ENCODE measurements around the gene FOXJ2. TPM values are rescaled to one million over a fixed set of nuclear protein-coding genes. Genes with fewer than 3 reads are reported as not detected.
"Not testable (repeated sequence)": the region's sequence is repeated elsewhere in the genome, so short reads cannot be mapped to it uniquely, and the experiment has no call there.

Gene FOXJ2
- total RNA-seq = 14.7 TPM

- peak; percentile 90 for DNase-seq
Measured at GRCh38 chr12:8032242-8033152, at the start of gene FOXJ2. TSS of gene FOXJ2 (plus strand) at chr12:8032716. CDS start at chr12:8039833, 7,117 bp downstream.

DNA sequence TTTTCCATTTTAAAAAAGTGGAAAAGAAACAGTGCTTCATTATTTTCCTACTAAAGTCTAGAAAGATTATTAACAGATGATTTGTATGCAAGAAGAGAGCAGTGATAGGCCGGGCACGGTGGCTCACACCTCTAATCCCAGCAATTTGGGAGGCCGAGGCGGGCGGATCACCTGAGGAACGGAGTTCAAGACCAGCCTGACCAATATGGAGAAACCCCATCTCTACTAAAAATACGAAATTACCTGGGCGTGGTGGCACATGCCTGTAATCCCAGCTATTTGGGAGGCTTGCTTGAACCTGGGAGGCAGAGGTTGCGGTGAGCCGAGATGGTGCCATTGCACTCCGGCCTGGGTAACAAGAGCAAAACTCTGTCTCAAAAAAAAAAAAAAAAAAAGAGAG is 49.5 kb upstream of the FOXJ2 start:
- DNase-seq = not testable (repeated sequence)

DNA sequence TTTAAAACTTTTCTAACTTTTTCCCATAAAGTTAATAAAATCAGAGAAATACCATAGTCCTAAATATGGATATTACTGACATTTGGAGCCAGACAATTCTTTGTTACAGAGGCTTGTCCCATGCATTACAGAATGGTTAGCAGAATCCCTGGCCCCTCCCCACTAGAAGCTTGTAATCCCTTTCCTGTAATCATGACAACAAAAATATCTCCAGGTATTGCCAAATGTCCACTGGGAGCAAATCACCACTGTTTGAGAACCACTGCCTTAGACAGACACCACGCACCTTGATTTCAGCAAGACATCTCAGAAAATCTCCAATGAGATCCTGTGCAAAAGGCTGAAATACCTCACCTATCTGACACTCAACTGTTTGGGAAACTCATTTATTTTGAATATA is 49.1 kb upstream of the FOXJ2 start:
- DNase-seq = not testable (repeated sequence)

DNA sequence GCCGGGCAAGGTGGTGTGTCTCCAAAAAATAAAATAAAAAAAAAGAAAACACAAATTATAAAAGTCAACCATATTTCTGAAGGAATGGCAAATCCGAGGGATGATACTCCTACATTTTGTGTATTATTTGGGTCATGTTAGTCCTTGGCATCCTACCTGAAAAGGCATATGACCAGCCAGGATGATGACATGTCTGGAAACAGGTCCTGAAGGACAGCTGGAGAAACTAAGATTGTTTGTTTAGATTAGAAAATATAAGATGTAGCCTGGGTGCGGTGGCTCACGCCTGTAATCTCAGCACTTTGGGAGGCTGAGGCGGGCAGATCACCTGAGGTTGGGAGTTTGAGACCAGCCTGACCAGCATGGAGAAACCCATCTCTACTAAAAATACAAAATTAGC is 47.6 kb upstream of the FOXJ2 start:
- no peak for DNase-seq

DNA sequence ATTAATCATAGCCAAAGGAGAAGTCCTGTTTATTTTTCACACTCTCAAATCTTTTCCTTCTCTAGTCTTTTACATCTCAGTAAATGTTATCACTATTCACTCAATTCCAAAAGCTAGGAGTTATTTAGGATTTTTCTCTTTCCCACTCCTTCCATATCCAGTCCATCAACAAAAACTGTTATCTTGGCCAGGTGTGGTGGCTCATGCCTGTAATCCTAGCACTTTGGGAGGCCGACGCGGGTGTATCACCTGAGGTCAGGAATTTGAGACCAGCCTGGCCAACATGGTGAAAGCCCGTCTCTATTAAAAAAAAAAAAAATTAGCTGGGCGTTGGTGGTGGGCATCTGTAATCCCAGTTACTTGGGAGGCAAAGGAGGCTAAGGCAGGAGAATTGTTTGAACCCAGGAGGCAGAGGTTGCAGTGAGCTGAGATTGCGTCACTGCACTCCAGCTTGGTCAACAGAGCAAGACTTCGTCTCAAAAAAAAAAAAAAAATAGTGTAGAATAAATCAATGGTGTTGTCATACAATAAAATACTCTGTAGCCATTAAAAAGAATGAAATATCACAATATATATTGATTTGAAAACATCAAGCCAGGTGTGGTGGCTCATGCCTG is 46.6 kb upstream of the FOXJ2 start:
- no peak for DNase-seq

DNA sequence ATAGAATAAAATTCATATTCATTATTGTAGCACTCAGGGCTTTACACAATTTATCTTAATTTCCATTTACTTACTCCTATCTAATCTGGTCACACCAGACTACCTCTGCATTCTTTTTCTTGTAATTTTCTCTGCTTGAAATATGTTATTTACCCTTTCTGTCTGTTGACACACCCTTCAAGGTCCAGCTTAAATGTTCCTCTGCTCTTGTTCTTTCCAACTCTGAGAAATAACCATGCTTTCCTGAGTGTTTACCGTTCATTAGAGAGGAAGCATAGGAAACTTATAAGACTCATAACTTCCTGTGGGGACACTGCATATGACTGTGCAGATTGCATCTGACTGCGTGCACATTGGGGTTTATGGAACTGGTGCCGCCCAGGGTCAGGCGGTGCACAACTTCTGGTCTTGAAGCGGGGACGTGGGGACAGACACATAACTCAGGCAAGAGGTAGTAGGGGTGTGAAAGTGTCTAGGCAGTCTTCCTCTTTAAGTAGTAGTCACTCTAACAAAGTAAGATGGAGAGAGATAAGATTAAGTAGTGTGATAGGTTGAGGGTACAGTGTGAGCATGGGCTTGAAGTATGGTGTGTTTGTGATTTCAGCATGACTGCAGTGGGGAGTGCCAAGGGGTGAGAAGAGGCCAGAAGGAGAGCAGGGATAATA is 42.6 kb upstream of the FOXJ2 start:
- DNase-seq = no peak

- no peak for DNase-seq
Measured at GRCh38 chr12:7991535-7991934, 41.0 kb upstream of the FOXJ2 start.

GRCh38 chr12:7994731-7995205 is 37.7 kb upstream of the FOXJ2 start:
- no peak for DNase-seq

- DNase-seq = peak; percentile 79
Measured at GRCh38 chr12:7995266-7995963, 37.1 kb upstream of the FOXJ2 start.

- DNase-seq = not testable (repeated sequence)
Measured at GRCh38 chr12:8000827-8001226, 31.7 kb upstream of the FOXJ2 start.

DNA sequence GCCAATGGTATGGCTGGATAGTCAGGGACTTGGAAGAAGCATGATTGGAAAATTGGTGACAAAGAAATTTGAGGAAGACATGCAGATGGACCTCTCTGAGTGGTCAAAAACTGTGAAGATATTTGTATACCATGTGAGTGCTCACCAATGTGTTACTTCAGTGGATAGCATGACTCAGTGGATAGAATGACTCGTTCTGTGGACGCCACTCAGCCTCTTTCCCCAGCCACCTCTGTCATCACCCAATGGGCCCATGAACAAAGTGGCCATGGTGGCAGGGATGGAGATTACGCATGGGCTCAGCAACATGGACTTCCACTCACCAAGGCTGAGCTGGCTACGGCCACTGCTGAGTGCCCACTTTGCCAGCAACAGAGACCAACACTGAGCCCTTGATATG is 31.0 kb upstream of the FOXJ2 start:
- DNase-seq = not testable (repeated sequence)

- DNase-seq = not testable (repeated sequence)
Measured at GRCh38 chr12:8004897-8005296, 27.6 kb upstream of the FOXJ2 start.

DNA sequence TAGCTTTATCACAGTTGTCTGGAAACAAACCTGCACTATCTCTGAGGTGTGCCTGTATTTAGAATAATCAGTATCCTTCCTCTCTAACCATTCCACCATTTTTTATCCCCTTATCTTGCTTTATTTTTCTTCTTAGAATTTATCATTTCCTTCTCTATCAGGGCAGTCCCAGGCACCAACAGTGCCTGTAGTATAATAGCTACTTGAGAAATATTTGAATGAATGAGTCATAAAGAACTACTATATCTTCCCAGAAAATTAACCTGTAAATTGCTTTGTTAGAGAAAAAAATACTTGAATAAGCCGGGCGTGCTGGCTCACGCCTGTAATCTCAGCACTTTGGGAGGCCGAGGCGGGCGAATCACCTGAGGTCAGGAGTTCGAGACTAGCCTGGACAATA is 21.2 kb upstream of the FOXJ2 start:
- no peak for DNase-seq

- no peak for DNase-seq
Measured at GRCh38 chr12:8012651-8013309, 19.7 kb upstream of the FOXJ2 start.

- no peak for DNase-seq
Measured at GRCh38 chr12:8014836-8015235, 17.7 kb upstream of the FOXJ2 start.

- not testable (repeated sequence) for DNase-seq
Measured at GRCh38 chr12:8018213-8018612, 14.3 kb upstream of the FOXJ2 start.

DNA sequence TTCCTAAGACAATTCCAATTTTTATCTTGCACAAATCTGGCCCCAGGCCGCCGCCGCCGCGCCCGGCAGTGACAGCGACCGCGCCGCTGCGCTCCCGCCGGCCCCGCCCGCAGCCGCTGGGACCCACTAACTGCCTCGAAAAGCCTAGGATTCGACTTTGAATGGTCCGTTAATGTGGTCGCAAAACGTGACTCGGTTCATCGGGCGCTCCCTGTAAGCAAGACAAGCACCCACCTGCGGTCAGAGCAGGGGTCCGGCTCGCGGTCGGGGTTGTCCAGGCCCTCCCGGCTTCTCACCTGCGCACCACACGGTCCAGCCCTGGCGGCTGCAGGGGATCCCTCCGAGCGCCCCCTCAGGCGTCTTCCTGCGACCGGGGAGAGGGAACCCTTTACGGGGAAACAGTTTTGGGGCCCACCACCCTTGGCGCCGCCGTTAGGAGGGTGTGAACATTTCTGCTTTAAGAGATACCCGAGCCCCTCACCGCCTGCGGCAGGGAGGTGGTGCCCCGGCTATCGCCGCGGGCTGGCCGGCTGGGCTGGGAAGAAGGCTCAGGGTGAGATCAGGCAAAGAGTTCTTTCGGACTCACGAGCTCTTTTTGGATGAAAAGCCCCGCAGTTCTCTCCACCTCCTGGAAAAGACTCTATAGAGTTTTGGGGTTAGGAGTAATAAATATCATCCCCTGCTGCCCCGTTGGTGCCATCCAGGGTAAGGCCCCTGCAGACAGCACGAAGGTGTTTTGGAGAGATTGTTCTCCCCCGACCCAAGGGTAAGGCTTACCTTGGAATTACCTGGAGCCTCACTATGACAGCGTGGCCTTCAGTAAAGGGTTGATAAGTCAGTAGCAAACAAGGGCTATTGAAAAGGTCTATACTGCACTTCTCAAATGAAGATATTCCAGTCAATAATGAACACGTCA is 13.6 kb upstream of the FOXJ2 start:
- peak; percentile 50 for DNase-seq

DNA sequence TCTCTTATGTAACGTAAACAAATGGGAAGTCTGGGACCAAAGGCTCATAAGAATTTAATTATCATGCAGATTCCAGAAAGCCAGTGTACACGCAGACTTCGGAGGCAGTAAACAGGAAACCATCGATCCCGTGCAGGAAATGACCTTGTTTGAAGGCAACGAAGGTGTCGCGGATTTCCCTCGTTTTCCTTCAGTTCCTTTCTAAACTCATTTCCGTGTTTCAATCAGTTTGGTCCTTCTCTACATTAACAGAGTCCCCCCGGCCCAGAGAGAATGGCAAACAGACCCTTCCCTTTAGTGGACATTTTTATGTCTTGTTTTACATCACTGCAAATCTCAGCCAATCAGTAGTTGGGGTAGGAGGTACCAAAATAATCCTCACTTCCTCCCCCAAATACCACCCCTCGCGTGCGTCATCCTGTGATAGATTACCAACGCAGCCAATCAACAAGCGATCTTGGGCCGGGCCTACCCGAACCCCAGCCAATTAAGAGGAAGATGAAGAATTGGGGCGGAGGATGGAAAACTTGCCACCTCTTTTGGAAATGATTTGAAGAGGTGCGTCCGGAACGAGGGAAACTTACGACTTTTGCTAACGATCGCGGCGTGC is 6.1 kb upstream of the FOXJ2 start:
- peak; percentile 100 for DNase-seq

GRCh38 chr12:8027856-8028255 is 4.7 kb upstream of the FOXJ2 start:
- no peak for DNase-seq

DNA sequence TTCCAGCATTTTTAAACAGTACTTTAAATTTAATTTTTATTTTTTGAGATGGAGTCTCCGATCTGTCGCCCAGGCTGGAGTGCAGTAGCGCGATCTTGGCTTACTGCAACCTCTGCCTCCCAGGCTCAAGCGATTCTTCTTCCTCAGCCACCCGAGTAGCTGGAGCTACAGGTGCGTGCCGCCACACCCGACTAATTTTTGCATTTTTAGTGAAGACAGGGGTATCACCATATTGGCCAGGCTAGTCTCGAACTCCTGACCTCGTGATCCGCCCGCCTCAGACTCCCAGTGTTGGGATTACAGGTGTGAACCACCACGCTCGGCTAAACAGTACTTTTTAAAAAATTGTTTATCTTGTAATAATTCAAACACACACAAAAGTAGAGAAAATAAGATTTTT is 4.2 kb upstream of the FOXJ2 start:
- DNase-seq = no peak

Data from tongue (tissue), 2 donors.